RWPE2 (cell line): ENCODE data around the gene GPR137B.

Experiments
- ATAC-seq: fragments of 200-7000 bp; cut with Tn5 transposase; 3 replicates; pipeline ENCODE4 v1.9.1; 2021; ENCODE audit warnings: low read depth
- DNase-seq: peaks from one replicate; pipeline ENCODE4 v3.0.0-alpha.2; 2020; ENCODE audit warnings: low spot score
- H3K27ac ChIP-seq: fragments of 450-650 bp; 2 replicates; pipeline ENCODE4 v1.5.1; 2017; ENCODE audit warnings: mild to moderate bottlenecking; ENCODE audit not compliant: poor library complexity, severe bottlenecking
- H3K27me3 ChIP-seq: fragments of 250-450 bp; sonication (Bioruptor Pico); 2 replicates; pipeline ENCODE4 v1.5.1; 2021; ENCODE audit warnings: mild to moderate bottlenecking, moderate library complexity; ENCODE audit not compliant: insufficient read depth, poor library complexity, severe bottlenecking
- H3K36me3 ChIP-seq: fragments of 250-450 bp; sonication (Bioruptor Pico); 2 replicates; pipeline ENCODE4 v1.5.1; 2020; ENCODE audit warnings: low read depth, mild to moderate bottlenecking, moderate library complexity
- H3K4me1 ChIP-seq: fragments of 250-450 bp; sonication (Bioruptor Pico); 2 replicates; pipeline ENCODE4 v1.5.1; 2021; ENCODE audit warnings: mild to moderate bottlenecking, moderate library complexity; ENCODE audit not compliant: insufficient read depth, poor library complexity, severe bottlenecking
- H3K4me3 ChIP-seq: fragments of 250-450 bp; sonication (Bioruptor Pico); 2 replicates; pipeline ENCODE4 v1.5.1; 2021; ENCODE audit warnings: mild to moderate bottlenecking, moderate library complexity; ENCODE audit not compliant: severe bottlenecking
- H3K9me3 ChIP-seq: fragments of 250-450 bp; sonication (Bioruptor Pico); 2 replicates; pipeline ENCODE4 v1.5.1; 2021; ENCODE audit warnings: mild to moderate bottlenecking, moderate library complexity; ENCODE audit not compliant: severe bottlenecking
- TF ChIP-seq, protein P1 (sequence below): fragments of 450-650 bp; IDR thresholded peaks from one replicate; pipeline ENCODE4 v1.5.1; 2017; ENCODE audit warnings: mild to moderate bottlenecking, moderate library complexity; ENCODE audit not compliant: poor library complexity, severe bottlenecking

GPR137B gene

DNA sequence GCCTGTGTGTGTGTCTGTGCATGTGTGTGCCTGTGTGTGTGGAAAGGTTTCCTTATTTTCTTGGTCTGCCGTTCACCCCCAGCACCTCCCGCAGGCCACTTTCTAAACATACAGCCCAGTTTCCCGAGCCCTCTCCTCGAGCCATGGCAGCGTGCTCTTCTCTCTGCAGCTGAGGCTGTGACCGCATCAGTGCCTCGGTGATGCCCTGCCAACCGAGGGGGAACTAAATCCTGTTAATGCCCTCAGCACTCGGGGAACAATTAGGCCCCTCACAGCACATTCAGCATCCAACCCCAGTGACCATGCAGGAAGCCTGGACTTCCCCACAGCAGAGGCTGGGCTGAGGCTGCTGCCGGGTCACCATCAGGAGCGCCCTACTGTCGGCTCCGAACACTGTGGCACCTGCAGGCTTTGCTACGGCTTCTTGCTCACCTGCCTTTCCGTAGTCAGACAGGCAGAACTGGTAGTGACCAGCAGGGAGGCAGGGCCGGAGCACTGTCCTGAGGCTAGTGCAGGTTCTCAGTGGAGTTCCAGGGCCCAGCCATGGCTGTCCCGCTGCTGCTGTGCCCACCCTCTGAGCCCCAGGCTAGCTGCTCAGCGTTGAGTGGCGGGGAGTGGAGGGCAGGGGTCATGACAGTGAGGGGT lies 8.1 kb downstream of the GPR137B start:
- H3K9me3 ChIP-seq = no peaks in the 10 kb centered on the region
- TF ChIP-seq, protein P1, sequence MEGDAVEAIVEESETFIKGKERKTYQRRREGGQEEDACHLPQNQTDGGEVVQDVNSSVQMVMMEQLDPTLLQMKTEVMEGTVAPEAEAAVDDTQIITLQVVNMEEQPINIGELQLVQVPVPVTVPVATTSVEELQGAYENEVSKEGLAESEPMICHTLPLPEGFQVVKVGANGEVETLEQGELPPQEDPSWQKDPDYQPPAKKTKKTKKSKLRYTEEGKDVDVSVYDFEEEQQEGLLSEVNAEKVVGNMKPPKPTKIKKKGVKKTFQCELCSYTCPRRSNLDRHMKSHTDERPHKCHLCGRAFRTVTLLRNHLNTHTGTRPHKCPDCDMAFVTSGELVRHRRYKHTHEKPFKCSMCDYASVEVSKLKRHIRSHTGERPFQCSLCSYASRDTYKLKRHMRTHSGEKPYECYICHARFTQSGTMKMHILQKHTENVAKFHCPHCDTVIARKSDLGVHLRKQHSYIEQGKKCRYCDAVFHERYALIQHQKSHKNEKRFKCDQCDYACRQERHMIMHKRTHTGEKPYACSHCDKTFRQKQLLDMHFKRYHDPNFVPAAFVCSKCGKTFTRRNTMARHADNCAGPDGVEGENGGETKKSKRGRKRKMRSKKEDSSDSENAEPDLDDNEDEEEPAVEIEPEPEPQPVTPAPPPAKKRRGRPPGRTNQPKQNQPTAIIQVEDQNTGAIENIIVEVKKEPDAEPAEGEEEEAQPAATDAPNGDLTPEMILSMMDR = no peak
- H3K4me3 ChIP-seq = no peak overlapping the region
- DNase-seq = no peak
- H3K36me3 ChIP-seq = no peaks in the 10 kb centered on the region
- H3K4me1 ChIP-seq = no peaks in the 10 kb centered on the region
- H3K27me3 ChIP-seq = no peaks in the 10 kb centered on the region
- no peak overlapping the region for H3K27ac ChIP-seq
- ATAC-seq = no peak

DNA sequence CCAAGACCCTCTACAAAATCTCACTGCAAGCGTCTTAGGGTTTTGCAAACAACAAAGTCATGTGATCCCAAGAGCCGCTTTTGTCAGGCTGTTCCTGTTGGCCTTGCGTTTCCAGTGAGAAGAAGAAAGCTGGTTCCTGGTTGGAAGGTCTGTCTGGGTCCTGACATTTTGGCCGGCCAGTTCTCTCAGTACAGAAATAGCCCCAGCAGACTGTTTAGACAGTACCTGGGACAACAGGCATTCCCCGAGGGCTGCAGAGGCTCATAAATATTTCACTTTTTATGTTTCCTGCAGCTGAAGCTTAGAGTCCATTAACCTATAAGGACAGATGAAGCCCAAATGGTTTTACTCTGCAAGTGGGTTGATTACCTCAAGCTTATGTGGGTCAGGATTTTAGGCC lies 8.6 kb downstream of the GPR137B start:
- Histone ChIP-seq H3K27me3 (no peaks in the 10 kb centered on the region), H3K4me3 (no peak overlapping the region), H3K9me3 (no peaks in the 10 kb centered on the region), H3K27ac (no peak overlapping the region), H3K4me1 (no peaks in the 10 kb centered on the region), H3K36me3 (no peaks in the 10 kb centered on the region)
- ATAC-seq (no peak), DNase-seq (no peak)
- TF ChIP-seq, protein P1 = no peak

DNA sequence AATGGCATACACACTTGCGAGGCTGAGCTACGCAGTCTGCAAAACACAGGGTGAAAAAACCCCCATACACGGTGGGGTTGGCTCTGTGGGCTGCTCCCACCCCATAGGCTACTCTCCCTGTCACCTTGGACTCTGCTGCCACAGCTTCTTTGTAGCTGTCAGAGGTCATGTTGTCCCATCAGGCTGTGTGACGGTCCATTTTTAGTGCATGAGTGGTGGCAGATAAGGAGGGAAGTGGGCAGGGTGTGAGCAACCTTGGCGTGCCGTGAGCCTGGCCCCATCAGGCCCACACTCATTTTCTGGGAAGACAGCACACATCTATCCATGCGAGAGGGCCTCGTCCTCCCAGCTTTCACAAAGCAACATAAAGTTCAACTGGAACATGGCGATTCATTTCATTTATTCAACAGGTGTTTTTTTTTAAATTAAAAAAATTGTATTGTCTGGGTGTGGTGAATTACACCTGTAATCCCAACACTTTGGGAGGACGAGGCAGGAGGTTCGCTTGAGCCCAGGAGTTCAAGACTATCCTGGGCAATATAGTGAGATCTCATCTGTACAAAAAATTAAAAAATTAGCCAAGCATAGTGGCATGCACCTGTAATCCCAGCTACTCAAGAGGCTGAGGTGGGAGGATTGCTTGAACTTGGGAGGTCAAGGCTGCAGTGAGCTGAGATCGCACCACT lies 9.5 kb downstream of the GPR137B start:
- H3K4me1 ChIP-seq = no peaks in the 10 kb centered on the region
- H3K36me3 ChIP-seq = no peaks in the 10 kb centered on the region
- TF ChIP-seq, protein P1 = no peak
- no peak overlapping the region for H3K4me3 ChIP-seq
- H3K27me3 ChIP-seq = no peaks in the 10 kb centered on the region
- no peaks in the 10 kb centered on the region for H3K9me3 ChIP-seq
- H3K27ac ChIP-seq = no peak overlapping the region
- ATAC-seq = no peak
- DNase-seq = no peak

DNA sequence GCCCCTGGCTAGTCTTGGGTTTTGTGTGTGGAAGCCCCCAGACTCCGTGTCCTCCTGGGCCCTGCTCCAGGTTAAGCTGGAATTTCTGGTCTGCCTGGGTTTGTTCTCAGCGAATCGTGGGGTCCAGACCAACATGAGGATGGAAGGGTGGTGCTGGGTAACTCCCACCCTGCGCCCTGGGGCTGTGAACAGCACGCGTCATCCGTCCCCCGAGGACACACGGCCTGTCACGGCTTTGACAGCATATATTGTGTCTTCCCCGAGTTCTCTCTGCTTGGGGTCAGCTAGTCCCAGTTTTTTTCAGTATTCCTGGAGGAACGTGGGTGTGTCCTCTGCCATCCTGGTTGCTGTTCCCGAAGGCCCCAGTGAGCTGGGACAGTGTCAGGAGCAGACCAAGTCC lies 11.8 kb downstream of the GPR137B start:
- Histone ChIP-seq H3K36me3 (no peaks in the 10 kb centered on the region), H3K9me3 (no peaks in the 10 kb centered on the region), H3K4me3 (no peak overlapping the region), H3K27ac (no peak overlapping the region), H3K27me3 (no peaks in the 10 kb centered on the region), H3K4me1 (no peaks in the 10 kb centered on the region)
- ATAC-seq (no peak), DNase-seq (no peak)
- TF ChIP-seq, protein P1 = no peak
